ENCODE measurements around the gene SLC9A3.
A peak's percentile ranks its signal among the peaks of the same experiment; 100 is the strongest.

The SLC9A3 gene

GRCh38 chr5:424301-425110 is 99.7 kb downstream of the SLC9A3 start:
- peak; percentile 88 for DNase-seq

- no peak for DNase-seq
Measured at GRCh38 chr5:423626-424261, 100.5 kb downstream of the SLC9A3 start.

- DNase-seq: no peak
Measured at GRCh38 chr5:423233-423565, 101.0 kb downstream of the SLC9A3 start.

GRCh38 chr5:422323-423232 is 101.7 kb downstream of the SLC9A3 start:
- DNase-seq: no peak

- no peak for DNase-seq
Measured at GRCh38 chr5:421901-422300, 102.3 kb downstream of the SLC9A3 start.

- DNase-seq: no peak
Measured at GRCh38 chr5:421287-421880, 102.9 kb downstream of the SLC9A3 start.

- DNase-seq: no peak
Measured at GRCh38 chr5:420632-421286, 103.5 kb downstream of the SLC9A3 start.

Data from RPMI8226 (cell line).